SW 1271 (cell line): ENCODE data around the gene MKKS.
"Not testable (repeated sequence)": the region's sequence is repeated elsewhere in the genome, so short reads cannot be mapped to it uniquely, and the experiment has no call there.

Source experiments
- DNase-seq, 2 experiments: peaks; one replicate each; lab custom pipeline; 2025; lab: John Stamatoyannopoulos, UW

Gene MKKS

GRCh38 chr20:10412591-10413408 is 21.2 kb downstream of the MKKS start:
- DNase-seq: peak in 1 of 2 experiments; percentile 16

- no peak for DNase-seq
Observed at GRCh38 chr20:10411673-10412072, 22.3 kb downstream of the MKKS start.

- DNase-seq: no peak
Observed at GRCh38 chr20:10408108-10408813, 25.8 kb downstream of the MKKS start.

- no peak for DNase-seq
Observed at GRCh38 chr20:10404959-10405530, 29.0 kb downstream of the MKKS start.

GRCh38 chr20:10404023-10404628 is 29.9 kb downstream of the MKKS start:
- no peak for DNase-seq

GRCh38 chr20:10402938-10403608 is 30.9 kb downstream of the MKKS start:
- no peak for DNase-seq

GRCh38 chr20:10398834-10399369 is 35.1 kb downstream of the MKKS start:
- no peak for DNase-seq

GRCh38 chr20:10394752-10395151 is 39.3 kb downstream of the MKKS start:
- DNase-seq: not testable (repeated sequence)

GRCh38 chr20:10390709-10391108 is 43.3 kb downstream of the MKKS start:
- no peak for DNase-seq

GRCh38 chr20:10388597-10388996 is 45.4 kb downstream of the MKKS start:
- no peak for DNase-seq

GRCh38 chr20:10387686-10388085 is 46.3 kb downstream of the MKKS start:
- no peak for DNase-seq

GRCh38 chr20:10385850-10386544 is 48.0 kb downstream of the MKKS start:
- no peak for DNase-seq

GRCh38 chr20:10381477-10381876 is 52.5 kb downstream of the MKKS start:
- no peak for DNase-seq

GRCh38 chr20:10379761-10380160 is 54.3 kb downstream of the MKKS start:
- no peak for DNase-seq

GRCh38 chr20:10376270-10377075 is 57.5 kb downstream of the MKKS start:
- DNase-seq: no peak

GRCh38 chr20:10375191-10375590 is 58.8 kb downstream of the MKKS start:
- DNase-seq: no peak

- no peak for DNase-seq
Observed at GRCh38 chr20:10374036-10374435, 60.0 kb downstream of the MKKS start.

GRCh38 chr20:10371467-10371866 is 62.6 kb downstream of the MKKS start:
- no peak for DNase-seq

- no peak for DNase-seq
Observed at GRCh38 chr20:10370091-10370887, 63.7 kb downstream of the MKKS start.

- DNase-seq: no peak
Observed at GRCh38 chr20:10369723-10370090, 64.3 kb downstream of the MKKS start.
